T-helper 1 cell treated with Interleukin-12 subunit alpha and Interleukin-12 subunit beta and Interleukin-4 antibody, amounts not matched to agents 30 μg/mL and 1 μg/mL, for 36 hours (primary cell): ENCODE results near the gene STK10.
"Not testable (repeated sequence)": the region's sequence is repeated elsewhere in the genome, so short reads cannot be mapped to it uniquely, and the experiment has no call there.

Experiments used
- H3K27ac Mint-ChIP-seq: one replicate; pipeline ENCODE4 v1.8.0; 2021; ENCODE audit warnings: mild to moderate bottlenecking, mixed read lengths
- H3K27me3 Mint-ChIP-seq: one replicate; pipeline ENCODE4 v1.8.0; 2021; ENCODE audit warnings: low read depth, mixed read lengths
- H3K36me3 Mint-ChIP-seq: one replicate; pipeline ENCODE4 v1.8.0; 2021; ENCODE audit warnings: low read depth, mixed read lengths
- H3K4me1 Mint-ChIP-seq: one replicate; pipeline ENCODE4 v1.8.0; 2021; ENCODE audit warnings: low read depth, mixed read lengths
- H3K4me3 Mint-ChIP-seq: one replicate; pipeline ENCODE4 v1.8.0; 2021; ENCODE audit warnings: mild to moderate bottlenecking, moderate library complexity, mixed read lengths
- H3K9me3 Mint-ChIP-seq: one replicate; pipeline ENCODE4 v1.8.0; 2021; ENCODE audit warnings: mixed read lengths

Gene STK10

GRCh38 chr5:172205984-172206383, 18.0 kb upstream of the STK10 start:
- not testable (repeated sequence) for H3K27me3 Mint-ChIP-seq, H3K27ac Mint-ChIP-seq, H3K4me1 Mint-ChIP-seq

GRCh38 chr5:172200476-172200875, 12.5 kb upstream of the STK10 start:
- Mint-ChIP-seq H3K9me3 (no peaks in the 10 kb centered on the region), H3K4me1 (no peaks in the 10 kb centered on the region), H3K27me3 (peaks cover 8% of the 10 kb centered on the region), H3K27ac (no peak overlapping the region), H3K4me3 (no peak overlapping the region), H3K36me3 (no peaks in the 10 kb centered on the region)

More at GRCh38 chr5:172205984-172206383, 18.0 kb upstream of the STK10 start:
- H3K9me3 Mint-ChIP-seq, H3K36me3 Mint-ChIP-seq, H3K4me3 Mint-ChIP-seq: not testable (repeated sequence)

- H3K4me1 Mint-ChIP-seq = no peaks in the 10 kb centered on the region
- no peak overlapping the region for H3K4me3 Mint-ChIP-seq
- no peak overlapping the region for H3K27ac Mint-ChIP-seq
- H3K36me3 Mint-ChIP-seq = no peaks in the 10 kb centered on the region
- H3K27me3 Mint-ChIP-seq = peaks cover 8% of the 10 kb centered on the region
- H3K9me3 Mint-ChIP-seq = no peaks in the 10 kb centered on the region
Measured at GRCh38 chr5:172199446-172199845, 11.4 kb upstream of the STK10 start.

GRCh38 chr5:172197775-172198174, 9.8 kb upstream of the STK10 start:
- H3K4me1 Mint-ChIP-seq, H3K27ac Mint-ChIP-seq, H3K36me3 Mint-ChIP-seq: not testable (repeated sequence)

GRCh38 chr5:172194985-172195774, 7.2 kb upstream of the STK10 start:
- Mint-ChIP-seq H3K9me3 (no peaks in the 10 kb centered on the region), H3K36me3 (no peaks in the 10 kb centered on the region), H3K27me3 (peaks cover 20% of the 10 kb centered on the region)

More at GRCh38 chr5:172197775-172198174, 9.8 kb upstream of the STK10 start:
- not testable (repeated sequence) for H3K4me3 Mint-ChIP-seq, H3K9me3 Mint-ChIP-seq
- H3K27me3 Mint-ChIP-seq = peaks cover 15% of the 10 kb centered on the region

GRCh38 chr5:172193872-172194271, 5.8 kb upstream of the STK10 start, which contains the start of gene EFCAB9:
Gene EFCAB9 (plus strand): TSS chr5:172194172. CDS start chr5:172194173, 1 bp downstream.
- Mint-ChIP-seq H3K4me1 (peaks cover 4% of the 10 kb centered on the region), H3K27ac (no peak within 1 kb of the TSS), H3K9me3 (no peaks in the 10 kb centered on the region), H3K36me3 (no peaks in the 10 kb centered on the region), H3K27me3 (peaks cover 19% of the 10 kb centered on the region), H3K4me3 (no peak within 1 kb of the TSS)

More at GRCh38 chr5:172194985-172195774, 7.2 kb upstream of the STK10 start:
- H3K4me3 Mint-ChIP-seq = no peak overlapping the region
- no peak overlapping the region for H3K27ac Mint-ChIP-seq
- H3K4me1 Mint-ChIP-seq = no peaks in the 10 kb centered on the region

- H3K36me3 Mint-ChIP-seq = peaks cover 23% of the 10 kb centered on the region
- H3K9me3 Mint-ChIP-seq = no peaks in the 10 kb centered on the region
- peaks cover 17% of the 10 kb centered on the region for H3K27me3 Mint-ChIP-seq
- H3K27ac Mint-ChIP-seq = no peak overlapping the region
- H3K4me3 Mint-ChIP-seq = no peak overlapping the region
- H3K4me1 Mint-ChIP-seq = peaks cover 15% of the 10 kb centered on the region
Measured at GRCh38 chr5:172189693-172190296, 1.8 kb upstream of the STK10 start.

GRCh38 chr5:172188893-172189692, 1.1 kb upstream of the STK10 start:
- H3K9me3 Mint-ChIP-seq = no peaks in the 10 kb centered on the region
- peaks cover 19% of the 10 kb centered on the region for H3K4me1 Mint-ChIP-seq
- peaks cover 16% of the 10 kb centered on the region for H3K27me3 Mint-ChIP-seq
- H3K27ac Mint-ChIP-seq = no peak overlapping the region
- no peak overlapping the region for H3K4me3 Mint-ChIP-seq
- H3K36me3 Mint-ChIP-seq = peaks cover 24% of the 10 kb centered on the region

- Mint-ChIP-seq H3K27me3 (peaks cover 10% of the 10 kb centered on the region), H3K9me3 (no peaks in the 10 kb centered on the region), H3K4me3 (peak overlapping the region; percentile 97), H3K27ac (peak overlapping the region; percentile 95), H3K4me1 (peaks cover 28% of the 10 kb centered on the region), H3K36me3 (peaks cover 30% of the 10 kb centered on the region)
Measured at GRCh38 chr5:172187118-172188032, 649 bp downstream of the STK10 start.

GRCh38 chr5:172186114-172186695, 1.8 kb downstream of the STK10 start:
- peaks cover 30% of the 10 kb centered on the region for H3K36me3 Mint-ChIP-seq
- H3K4me1 Mint-ChIP-seq = peaks cover 28% of the 10 kb centered on the region
- peaks cover 5% of the 10 kb centered on the region for H3K27me3 Mint-ChIP-seq
- peak overlapping the region; percentile 95 for H3K27ac Mint-ChIP-seq
- peak overlapping the region; percentile 97 for H3K4me3 Mint-ChIP-seq
- no peaks in the 10 kb centered on the region for H3K9me3 Mint-ChIP-seq

- H3K27me3 Mint-ChIP-seq = peaks cover 5% of the 10 kb centered on the region
- H3K4me3 Mint-ChIP-seq = peak overlapping the region; percentile 97
- H3K36me3 Mint-ChIP-seq = peaks cover 36% of the 10 kb centered on the region
- H3K4me1 Mint-ChIP-seq = peaks cover 36% of the 10 kb centered on the region
- peak overlapping the region; percentile 95 for H3K27ac Mint-ChIP-seq
- no peaks in the 10 kb centered on the region for H3K9me3 Mint-ChIP-seq
Measured at GRCh38 chr5:172185096-172185461, 2.9 kb downstream of the STK10 start.

- Mint-ChIP-seq H3K9me3 (no peaks in the 10 kb centered on the region), H3K27ac (peak overlapping the region; percentile 95), H3K4me3 (peak overlapping the region; percentile 97), H3K27me3 (no peaks in the 10 kb centered on the region), H3K36me3 (peaks cover 39% of the 10 kb centered on the region), H3K4me1 (peaks cover 44% of the 10 kb centered on the region)
Measured at GRCh38 chr5:172183881-172184280, 4.1 kb downstream of the STK10 start.

- no peak overlapping the region for H3K4me3 Mint-ChIP-seq
- peaks cover 44% of the 10 kb centered on the region for H3K36me3 Mint-ChIP-seq
- H3K27ac Mint-ChIP-seq = peak overlapping the region; percentile 52
- H3K4me1 Mint-ChIP-seq = peaks cover 58% of the 10 kb centered on the region
- no peaks in the 10 kb centered on the region for H3K9me3 Mint-ChIP-seq
- H3K27me3 Mint-ChIP-seq = no peaks in the 10 kb centered on the region
Measured at GRCh38 chr5:172182291-172182690, 5.7 kb downstream of the STK10 start.
